ENCODE measurements around the gene TMEM94.
"Not testable (repeated sequence)": the region's sequence is repeated elsewhere in the genome, so short reads cannot be mapped to it uniquely, and the experiment has no call there.

Gene TMEM94

DNA sequence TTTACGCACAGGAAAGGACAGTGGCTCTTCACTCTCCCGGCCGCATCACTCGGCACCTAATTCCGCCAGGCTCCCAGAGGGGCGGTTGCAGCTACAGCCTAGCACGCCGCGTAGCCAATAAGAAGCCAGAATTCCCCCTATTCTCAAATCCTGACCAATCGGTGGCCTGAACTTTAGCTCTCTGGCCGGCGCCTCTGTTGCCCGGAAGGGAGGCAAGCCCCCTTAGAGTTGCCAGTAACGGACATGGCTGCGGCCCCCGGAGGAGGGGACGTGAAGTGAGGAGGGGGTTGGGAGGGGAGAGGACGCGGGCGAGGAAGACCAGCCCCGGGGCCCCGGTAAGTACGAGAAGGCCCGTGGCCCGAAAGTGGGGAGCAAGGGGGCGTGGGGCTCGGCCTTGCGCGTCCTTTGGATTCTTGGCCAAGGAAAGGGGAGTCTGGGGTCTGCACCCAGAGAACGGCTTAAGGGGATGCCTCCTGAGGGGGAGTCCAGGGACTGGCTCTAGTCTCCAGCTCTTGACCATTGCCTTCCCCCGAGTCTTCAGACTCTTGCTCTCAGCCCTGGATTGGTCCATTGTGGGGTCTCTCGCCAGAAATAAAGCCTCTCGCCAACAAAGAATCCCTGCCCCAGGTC lies at the start of gene TMEM94:
Gene TMEM94, plus strand, starts transcription at position 219 of the 630 bp plus-strand sequence. CDS start 15,271 bp downstream, outside the sequence.
- DNase-seq (ENCODE audit: low read depth) = peak; percentile 97

DNA sequence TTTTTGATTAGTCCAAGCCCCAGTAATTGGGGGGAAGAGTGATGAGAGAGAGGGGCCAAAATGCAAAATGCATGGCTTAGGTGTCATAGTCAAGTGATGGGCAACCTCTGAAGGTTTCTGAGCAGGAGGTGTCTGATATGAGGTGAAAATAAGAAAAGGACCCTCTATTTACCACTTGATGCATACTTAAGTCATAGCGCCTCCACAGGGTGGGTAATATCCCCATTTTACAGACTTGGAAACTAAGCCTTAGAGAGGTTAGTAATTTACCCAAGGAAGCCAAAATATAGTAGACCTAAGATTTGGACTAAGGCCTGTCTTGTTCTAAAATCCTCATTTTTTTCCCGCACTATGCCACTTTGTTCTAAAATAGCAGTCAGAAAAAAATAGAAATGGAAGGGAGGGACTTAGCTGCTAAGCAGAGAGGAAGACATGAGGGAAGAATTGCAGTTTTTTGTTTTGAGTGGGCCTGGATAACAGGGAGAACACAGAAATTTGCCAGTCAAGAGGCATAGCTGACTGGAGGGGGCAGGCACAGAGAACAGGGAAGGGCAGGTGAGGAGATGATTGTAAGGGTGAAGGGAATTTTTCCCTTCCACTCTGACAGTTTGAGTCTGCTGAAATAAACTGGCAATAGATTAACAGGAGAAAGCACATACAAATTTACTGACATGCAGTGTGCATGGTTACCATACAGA lies 48.6 kb upstream of the TMEM94 start:
- no peak for DNase-seq (ENCODE audit: low read depth)

DNA sequence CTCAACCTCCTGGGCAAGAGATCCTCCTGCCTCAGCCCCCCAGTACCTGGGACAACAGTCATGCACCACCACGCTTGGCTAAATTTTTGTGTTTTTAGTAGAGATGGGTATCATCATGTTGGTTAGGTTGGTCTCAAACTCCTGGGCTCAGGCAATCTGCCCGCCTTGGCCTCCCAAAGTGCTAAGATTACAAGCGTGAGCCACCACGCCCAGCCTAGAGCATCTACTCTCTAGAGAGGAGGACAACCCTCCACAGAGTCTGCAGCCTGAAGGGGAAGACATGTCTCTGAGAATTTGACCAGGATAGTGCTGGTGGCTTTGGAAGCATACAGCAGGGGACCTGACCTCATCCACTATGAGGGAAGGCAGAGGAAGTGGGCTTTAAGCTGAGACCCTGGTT lies 46.3 kb upstream of the TMEM94 start:
- DNase-seq (ENCODE audit: low read depth) = no peak

DNA sequence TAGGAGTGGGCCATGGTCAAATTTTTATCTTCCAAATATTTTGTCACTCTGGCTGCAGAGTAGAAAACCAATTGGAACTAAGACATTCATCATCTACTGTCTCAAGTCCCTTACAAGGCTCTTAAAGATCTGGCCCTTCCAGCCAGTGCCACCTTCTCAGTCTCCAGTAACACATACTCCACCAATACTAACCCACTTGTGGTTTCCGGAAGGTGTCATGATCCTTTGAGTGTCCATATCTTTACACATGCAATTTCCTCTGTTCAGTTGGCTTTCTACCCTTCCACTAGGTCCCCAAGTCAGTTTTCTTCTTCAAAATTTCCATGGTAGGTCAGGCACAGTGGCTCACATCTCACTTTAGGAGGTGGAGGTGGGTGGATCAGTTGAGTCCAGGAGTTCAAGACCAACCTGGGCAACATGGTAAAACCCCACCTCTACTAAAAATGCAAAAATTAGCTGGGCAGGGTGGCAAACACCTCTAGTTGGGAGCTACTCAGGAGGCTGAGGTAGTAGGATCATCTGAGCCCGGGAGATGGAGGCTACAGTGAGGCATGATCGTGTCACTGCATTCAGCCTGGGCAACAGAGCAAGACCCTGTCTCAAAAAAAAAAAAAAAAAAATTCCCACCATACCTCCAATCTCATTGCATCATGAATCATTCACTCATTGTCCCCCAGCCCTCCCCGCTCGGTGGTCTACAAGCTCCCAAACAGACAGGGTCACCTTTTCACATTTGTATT lies 44.9 kb upstream of the TMEM94 start:
- no peak for DNase-seq (ENCODE audit: low read depth)

DNA sequence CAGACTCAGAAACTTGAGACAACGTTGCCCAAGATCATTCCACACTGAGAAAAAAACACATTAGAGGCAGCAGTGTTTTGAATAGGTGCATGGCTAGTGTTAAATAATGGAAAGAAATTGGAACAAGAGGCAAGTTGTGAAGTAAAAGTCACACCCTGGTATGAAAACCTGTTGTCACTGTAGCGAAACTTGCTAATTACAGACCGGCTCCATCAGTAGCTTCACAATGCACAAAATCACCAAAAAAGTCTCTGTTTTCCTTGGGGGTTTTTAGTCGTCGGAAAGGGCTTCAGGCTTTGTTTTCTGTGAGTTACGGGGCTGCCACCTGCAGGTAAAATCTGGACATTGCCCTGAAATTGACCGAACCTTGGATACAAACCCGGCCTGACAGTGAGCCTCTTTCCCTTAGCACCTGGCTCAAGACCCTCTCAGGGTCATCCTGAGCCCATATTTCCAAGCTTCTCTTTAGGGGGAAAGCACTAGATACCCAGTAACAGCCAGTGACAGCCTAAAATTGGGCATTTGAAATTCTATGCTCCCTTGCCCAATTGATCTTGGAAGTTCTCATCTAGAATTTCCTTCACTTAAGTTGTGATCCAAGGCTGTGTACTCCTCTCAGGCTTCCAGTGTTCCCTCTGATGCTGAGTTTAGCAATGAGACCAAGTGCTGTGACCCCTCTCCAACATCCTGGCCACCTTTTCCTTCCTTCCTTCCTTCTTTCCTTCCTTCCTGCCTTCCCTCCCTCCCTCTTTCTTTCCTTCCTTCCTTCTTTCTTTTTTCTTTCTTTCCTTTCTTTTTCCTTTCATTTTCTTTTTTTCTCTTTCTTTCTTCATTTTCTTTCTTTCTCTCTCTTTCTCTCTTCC lies 43.7 kb upstream of the TMEM94 start:
- no peak for DNase-seq (ENCODE audit: low read depth)

DNA sequence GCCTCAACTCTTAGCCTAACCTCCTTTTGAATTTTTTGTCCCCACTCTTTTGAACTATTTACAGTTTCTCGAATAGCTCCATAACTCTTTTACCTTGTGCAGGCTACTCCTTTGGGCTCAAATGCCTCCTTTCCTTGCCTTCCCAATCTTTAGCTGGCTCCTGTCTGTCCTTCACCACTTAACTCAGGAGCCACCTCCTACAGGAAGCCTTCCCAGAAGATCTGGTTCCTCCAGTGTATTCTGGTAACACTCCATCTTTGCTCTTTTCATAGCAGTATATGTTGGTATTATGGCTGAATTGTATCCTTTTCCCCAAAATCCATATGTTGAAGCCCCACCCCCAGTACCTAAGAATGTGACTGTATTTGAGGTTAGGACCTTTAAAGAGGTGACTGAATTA lies 41.9 kb upstream of the TMEM94 start:
- no peak for DNase-seq (ENCODE audit: low read depth)

DNA sequence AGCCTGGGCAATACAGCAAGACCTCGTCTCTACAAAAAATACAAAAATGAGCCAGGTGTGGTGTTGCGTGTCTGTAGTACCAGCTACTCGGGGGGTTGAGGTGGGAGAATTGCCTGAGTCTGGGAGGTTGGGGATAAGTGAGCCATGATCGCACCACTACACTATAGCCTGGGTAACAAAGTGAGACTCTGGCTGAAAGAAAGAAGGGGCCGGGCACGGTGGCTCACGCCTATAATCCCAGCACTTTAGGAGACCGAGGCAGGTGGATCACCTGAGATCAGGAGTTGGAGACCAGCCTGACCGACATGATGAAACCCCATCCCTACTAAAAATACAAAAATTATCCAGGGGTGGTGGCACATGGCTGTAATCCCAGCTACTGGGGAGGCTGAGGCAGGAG lies 40.4 kb upstream of the TMEM94 start:
- no peak for DNase-seq (ENCODE audit: low read depth)

DNA sequence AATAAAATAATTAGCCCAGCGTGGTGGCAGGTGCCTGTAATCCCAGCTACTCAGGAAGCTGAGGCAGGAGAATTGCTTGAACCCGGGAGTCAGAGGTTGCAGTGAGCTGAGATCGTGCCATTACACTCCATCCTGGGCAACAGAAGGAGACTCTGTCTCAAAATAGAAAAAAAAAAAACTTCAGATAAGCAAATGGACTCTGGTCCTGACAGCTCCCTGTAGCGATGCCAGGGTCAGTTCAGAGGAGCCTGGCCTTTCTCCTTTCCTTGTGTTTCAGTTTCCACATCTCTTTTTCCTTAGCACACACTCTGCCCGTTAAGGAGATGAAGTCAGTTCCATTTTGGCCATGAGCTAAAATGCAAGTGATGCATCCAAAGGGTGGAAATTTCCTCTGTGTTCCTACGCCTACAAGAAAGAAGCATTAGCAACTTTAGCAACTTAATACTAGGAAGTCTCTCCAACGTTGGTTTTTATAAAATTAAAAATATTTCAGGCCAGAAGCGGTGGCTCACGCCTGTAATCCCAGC lies 39.3 kb upstream of the TMEM94 start:
- no peak for DNase-seq (ENCODE audit: low read depth)

DNA sequence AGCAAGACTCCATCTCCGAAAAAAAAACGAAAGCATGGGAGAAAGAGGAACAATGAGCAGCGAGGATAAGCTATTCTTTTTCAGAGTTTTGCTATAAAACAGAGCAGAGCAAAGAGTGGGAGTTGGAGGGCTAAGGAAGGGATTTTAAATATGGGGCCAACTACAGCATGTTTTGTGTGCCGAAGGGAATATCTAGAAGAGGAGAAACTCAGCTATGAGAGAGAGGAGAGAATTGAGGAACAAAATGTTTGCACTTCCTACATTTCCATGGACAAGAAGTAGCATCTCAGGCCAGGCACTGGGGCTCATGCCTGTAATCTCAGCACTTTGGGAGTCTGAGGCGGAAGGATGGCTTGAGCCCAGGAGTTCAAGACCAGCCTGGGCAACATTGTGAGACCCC lies 37.9 kb upstream of the TMEM94 start:
- no peak for DNase-seq (ENCODE audit: low read depth)

DNA sequence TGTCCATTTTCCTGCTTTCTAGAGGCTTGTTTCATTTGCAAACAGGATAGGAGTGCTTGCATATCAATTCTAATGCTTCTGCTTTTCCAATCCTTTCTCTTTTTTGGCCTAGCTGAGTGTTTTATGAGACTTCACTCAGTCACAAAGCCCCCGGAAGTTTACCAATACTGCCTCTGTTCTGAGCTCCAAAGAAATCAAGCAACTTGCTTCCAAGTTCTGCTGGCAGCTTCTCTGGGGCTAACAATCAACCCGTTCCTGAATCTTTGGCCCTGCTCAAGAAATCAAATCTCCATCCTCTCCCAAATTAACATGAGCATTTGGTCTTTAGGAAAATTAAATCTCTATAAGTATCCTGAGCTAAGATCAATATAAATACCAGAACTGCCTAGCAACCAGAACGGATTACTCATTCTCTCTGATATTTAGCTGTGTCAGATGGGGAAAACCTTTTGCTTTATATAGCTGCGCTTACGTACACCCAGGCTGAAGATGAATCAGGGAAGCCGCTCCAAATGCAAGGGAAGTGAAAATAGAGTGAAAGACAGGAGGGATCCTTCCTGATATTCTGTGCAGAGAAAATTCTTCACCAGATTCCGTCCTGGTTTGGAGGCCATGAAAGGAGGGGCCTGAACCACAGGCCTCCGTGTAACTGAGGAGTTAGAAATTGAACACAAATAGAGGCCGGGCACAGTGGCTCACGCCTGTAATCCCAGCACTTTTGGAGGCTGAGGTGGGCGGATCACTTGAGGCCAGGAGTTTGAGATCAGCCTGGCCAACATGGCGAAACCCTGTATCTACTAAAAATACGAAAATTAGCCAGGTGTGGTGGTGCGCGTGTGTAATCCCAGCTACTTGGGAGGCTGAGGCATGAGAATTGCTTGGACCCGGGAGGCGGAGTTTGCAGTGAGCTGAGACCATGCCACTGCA lies 27.6 kb upstream of the TMEM94 start:
- peak; percentile 92 for DNase-seq (ENCODE audit: low read depth)

DNA sequence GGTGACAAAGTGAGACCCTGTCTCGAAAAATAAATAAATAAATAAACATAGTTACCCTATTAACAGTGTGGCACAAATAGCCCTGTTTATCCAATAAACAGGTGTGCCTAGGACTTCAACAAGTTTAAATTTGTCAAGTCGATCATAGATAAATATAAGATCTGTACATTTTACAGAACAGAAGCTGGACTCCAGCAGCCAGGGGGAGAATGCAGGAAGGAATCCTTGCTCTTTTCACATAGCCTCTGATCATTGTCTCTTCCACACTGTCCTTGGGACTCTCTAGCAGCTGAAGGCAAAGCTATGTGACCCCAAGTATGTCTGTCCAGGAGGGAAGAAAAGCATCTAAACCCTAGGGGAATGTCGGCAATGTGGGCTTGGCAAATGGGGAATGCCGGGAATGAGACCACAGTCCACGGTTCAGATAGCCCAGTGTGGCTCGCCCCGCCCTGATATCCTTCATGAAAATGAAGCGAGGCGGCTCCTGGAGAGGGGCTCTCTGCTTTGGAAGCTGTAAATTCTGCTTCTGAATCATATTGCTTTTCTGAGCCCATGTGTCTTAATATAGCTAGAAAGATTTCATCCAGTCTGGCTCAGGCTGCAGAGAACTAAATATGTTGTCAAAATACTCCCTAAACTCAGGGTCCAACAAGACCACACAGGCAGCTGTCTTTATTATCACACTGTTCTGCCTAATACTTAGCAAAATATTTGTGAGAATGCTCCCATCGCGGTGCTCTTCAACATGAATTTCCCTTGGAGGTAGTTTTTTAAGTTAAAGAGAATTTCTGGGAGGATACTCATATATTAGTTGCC lies 26.1 kb upstream of the TMEM94 start:
- no peak for DNase-seq (ENCODE audit: low read depth)

DNA sequence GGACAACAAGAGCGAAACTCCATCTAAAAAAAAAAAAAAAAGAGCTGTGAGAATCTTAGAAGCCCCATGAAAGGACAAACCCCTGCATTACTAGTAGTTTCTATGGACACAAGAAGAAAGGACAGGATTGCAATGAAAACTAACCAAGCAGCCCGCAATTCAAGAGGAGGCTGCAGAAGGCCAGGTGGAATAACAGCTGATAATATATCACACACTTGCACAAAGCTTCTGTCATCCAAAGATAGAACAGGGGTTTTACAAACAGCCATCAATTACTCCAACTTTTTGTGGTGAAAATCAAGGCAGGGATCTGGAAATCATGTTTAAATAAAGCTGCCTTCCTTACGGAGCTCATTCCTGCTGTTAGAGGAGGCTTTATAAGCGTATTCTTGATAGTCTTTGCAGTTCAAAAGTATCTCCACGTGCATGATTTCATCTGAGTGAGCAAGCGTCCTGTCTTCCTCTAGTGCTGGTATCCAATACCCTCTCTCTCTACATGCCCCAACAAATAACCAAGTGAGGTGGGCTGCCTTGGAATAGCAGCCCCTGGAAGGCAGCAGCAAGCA lies 23.1 kb upstream of the TMEM94 start:
- no peak for DNase-seq (ENCODE audit: low read depth)

DNA sequence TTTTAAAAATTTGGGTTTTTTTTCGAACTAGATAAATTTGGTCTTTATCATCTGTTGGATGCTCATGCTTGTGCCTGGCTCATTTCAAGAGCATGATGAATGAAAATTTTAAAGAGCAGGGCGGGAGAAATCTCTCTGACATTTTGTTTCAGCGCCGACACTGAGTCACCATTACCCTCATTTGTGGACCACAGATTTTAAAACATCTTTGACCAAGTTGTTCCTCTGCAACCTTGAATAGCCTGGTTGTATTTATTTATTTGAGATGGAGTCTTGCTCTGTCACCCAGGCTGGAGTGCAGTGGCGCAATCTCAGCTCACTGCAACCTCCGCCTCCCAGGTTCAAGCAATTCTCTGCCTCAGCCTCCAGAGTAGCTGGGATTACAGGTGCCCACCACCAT lies 22.0 kb upstream of the TMEM94 start:
- DNase-seq (ENCODE audit: low read depth) = not testable (repeated sequence)

DNA sequence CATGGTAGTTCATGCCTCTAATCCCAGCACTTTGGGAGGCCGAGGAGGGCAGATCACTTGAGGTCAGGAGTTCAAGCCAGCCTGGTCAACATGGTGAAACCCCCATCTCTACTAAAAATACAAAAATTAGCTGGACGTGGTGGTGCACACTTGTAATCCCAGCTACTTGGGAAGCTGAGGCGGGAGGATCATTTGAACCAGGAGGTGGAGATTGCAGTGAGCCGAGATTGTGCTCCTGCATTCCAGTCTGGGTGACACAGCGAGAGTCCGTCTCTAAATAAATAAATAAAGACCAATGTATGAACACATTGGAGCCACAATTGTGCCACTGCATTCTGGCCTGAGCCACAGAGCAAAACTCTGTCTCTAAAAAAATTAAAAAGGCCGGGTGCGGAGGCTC lies 19.0 kb upstream of the TMEM94 start:
- DNase-seq (ENCODE audit: low read depth) = not testable (repeated sequence)

DNA sequence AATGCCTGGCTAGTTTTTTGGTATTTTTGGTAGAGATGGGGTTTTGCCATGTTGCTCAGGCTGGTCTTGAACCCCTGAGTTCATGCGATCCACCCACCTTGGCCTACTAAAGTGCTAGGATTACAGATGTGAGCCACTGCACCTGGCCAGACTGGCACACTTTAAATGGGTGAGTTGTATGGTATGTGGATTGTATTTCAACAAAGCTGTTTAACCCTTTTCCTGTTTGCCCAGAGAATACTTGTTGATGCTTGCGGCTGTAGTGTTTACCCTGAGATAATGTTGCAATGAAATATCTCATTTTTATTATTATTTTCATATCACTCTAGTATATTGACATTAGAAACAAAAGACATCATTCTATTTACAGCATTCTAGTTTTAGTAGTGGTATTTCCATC lies 17.1 kb upstream of the TMEM94 start:
- DNase-seq (ENCODE audit: low read depth) = no peak

DNA sequence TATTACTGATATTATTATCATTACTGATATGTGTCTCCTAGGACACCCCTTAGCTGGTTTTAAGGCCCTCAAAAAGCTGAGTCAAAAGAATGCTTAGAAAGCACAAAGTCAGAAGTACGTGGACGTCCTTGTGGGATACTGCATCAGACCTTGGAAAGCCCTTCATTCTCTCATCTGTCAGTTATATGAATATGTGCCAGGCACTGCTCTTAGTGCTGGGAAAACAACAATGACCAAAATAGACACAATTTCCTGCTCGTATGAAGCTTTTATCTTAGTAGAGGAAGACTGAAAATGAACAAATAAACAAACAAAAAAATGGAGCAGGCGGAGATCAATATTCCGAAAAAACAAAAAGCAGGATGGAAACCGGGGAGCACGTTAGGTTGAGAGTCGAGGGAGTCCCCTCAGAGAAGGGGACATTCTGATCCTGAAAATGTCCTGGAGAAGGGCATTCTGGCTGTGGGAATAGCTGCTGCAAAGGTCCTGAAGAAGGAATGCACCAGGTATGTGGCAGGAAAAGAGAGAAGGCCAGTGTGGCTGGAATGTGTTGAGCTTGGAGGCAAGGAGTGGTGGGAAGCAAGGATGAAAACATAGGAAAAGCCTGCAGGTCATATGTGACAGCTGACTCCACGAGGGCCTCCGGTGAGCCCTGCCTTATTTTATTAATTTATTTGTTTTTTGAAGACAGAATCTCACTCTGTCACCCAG lies 15.5 kb upstream of the TMEM94 start:
- DNase-seq (ENCODE audit: low read depth) = peak; percentile 34

DNA sequence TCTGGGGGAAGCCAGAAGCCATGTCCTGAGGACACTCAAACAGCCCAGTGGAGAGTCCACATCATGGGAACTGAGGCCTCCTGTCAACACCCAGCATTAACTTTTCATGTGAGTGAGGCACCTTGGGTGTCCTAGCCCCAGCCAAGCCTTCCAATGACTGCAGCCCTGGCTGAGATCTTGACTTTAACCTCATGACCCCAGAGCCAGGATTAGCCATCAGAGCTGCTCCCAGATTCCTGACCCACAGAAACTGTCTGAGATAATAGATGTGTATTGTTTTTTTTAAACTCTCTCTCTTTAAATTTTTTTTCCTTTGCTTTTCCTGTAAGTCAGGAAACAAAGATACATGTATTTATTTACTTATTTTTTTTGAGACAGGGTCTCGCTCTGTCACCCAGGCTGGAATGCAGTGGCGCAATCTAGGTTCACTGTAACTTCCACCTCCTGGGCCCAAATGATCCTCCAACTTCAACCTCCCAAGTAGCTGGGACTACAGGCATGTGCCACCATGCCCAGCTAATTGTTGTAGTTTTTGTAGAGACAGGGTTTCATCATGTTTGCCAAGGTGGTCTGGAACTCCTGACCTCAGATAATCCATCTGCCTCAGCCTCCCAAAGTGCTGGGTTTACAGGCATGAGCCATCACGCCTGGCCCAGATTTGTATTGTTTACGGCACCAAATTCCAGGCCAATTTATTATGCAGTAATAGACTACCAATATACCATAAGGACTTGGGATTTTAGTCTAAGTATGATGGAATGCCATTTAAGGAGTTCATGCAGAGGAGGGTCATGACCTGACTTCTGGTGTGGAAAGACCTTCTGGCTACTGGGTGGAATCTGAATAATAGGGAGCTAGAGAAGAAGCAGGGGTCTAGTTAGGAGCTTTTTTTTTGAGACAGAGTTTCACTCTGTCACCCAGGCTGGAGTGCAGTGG lies 14.0 kb upstream of the TMEM94 start:
- no peak for DNase-seq (ENCODE audit: low read depth)

DNA sequence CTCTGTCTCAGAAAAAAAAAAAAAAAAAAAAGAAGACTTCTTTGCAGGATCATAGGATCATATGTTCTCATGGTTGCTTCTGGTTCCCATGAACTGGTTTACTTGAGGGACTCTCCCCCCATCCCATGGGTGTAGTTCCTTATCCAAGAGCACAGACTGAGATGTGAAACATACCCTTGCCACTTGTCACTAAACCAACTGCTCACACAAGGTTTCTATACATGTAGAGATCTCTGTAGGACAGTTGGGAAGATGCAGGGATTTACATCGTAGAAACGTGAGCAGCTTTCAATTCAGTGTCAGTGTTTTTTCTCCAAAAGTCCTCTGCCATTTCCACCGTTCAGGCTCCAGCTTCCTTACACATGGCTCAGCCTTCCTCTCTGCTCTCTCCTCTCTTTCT lies 11.1 kb upstream of the TMEM94 start:
- DNase-seq (ENCODE audit: low read depth) = no peak
